Astrocyte (in vitro differentiated cells and primary cell): ENCODE data around the gene CLDN20.

Source experiments
- CTCF ChIP-seq: IDR thresholded peaks from 2 replicates; pipeline ENCODE4 v1.5.1; 2011; ENCODE audit warnings: low read depth, mild to moderate bottlenecking, inconsistent platforms, low read length, moderate library complexity; ENCODE audit not compliant: insufficient read depth
- EZH2 ChIP-seq: IDR thresholded peaks from 2 replicates; pipeline ENCODE4 v1.6.1; 2012; ENCODE audit warnings: mild to moderate bottlenecking, low read length, inconsistent platforms; ENCODE audit not compliant: insufficient read depth

DNA sequence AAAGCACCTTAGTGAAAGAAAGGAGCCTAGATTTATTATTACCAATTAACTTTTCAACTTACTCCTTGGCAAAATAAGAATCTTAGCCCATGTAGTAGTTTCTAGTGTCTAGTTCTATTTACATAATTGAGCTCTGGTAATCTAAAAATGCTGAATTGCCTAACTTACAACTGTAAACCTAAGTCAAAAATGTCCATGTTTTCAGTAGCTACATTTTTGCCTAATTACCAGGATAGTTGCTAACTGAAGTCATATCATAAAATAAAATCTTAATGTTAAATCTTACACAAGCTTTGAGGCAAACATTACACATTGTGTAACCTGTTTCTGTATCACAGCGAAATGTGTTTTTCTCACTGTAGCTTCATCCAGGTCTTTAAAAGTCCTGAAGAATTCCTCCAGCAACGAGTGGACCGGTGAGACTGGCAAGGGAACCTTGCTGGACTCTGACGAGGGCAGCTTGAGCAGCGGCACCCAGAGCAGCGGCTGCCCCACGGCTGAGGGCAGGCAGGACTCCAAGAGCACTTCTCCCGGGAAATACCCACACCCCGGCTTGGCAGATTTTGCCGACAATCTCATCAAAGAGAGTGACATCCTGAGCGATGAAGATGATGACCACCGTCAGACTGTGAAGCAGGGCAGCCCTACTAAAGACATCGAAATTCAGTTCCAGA is 7.6 kb upstream of the CLDN20 start:
- TF ChIP-seq CTCF: no peak
- TF ChIP-seq EZH2: no peak
